Tracheal epithelial cell (primary cell): Measurements from ENCODE around the gene DEFB108B. TPM values are rescaled to one million over a fixed set of nuclear protein-coding genes. Genes with fewer than 3 reads are reported as not detected.

Experiments
- total RNA-seq: library from RNA; depleted of rRNA; stranded (reverse); fragments of >200 nt; gene quantifications from 2 replicates; pipeline ENCODE4 v1.2.1, GENCODE V29; 2014

The DEFB108B gene
- total RNA-seq, result not detected in 2 replicates

GRCh38 chr11:71832811-71833210 is at the start of gene DEFB108B:
DEFB108B (plus strand) TSS chr11:71833200; CDS start chr11:71833200, 0 bp downstream.

DNA sequence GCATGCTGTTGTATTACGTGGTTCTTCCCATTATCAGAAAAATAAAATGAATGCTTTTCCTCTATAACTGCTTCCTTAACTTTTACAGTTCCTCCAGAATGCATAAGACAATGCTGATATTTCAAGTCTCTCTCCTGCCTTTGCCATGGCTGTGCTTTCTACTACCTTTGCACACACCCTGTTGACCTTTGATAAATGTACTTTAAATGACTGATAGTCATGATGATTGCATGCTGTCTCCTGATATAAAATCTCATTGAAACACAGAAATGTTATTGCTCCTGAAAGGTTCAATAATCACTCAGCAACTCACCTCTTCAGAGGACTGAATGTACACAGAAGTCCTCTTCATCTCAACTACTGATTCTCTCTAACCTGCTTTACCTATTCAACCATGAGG is 45.1 kb downstream of the DEFB108B start, which contains the start of gene DEFB131B:
Gene DEFB131B, plus strand, starts transcription at position 395 of the 400 bp plus-strand sequence. Its CDS starts 0 bp downstream, at position 395.

Other genes with a start within 250 kb of the DEFB108B start
- gene DEFB131B, start 45.3 kb downstream of the DEFB108B start, total RNA-seq, result not detected in 2 replicates
- 2.2 and 7.5 TPM in 2 replicates for gene XNDC1N, start 95.4 kb downstream of the DEFB108B start, total RNA-seq
- 11.5 and 28.4 TPM in 2 replicates for gene RNF121, start 95.8 kb downstream of the DEFB108B start, total RNA-seq
- 0.24 and 0.64 TPM in 2 replicates for gene IL18BP, start 165.7 kb downstream of the DEFB108B start, total RNA-seq
- gene NUMA1, start 247.3 kb downstream of the DEFB108B start, total RNA-seq, result 53.3 and 90.4 TPM in 2 replicates
- 3.2 and 4.8 TPM in 2 replicates for gene LRRC51, start 247.7 kb downstream of the DEFB108B start, total RNA-seq